ENCODE data around the gene CTRB2. TPM values are rescaled to one million over a fixed set of nuclear protein-coding genes. Genes with fewer than 3 reads are reported as not detected.

The CTRB2 gene
- total and polyA plus RNA-seq, 2 of the 8 experiments (the other 6 are each of a cell fraction or from before 2014, with no cell fraction given), result not detected

DNA sequence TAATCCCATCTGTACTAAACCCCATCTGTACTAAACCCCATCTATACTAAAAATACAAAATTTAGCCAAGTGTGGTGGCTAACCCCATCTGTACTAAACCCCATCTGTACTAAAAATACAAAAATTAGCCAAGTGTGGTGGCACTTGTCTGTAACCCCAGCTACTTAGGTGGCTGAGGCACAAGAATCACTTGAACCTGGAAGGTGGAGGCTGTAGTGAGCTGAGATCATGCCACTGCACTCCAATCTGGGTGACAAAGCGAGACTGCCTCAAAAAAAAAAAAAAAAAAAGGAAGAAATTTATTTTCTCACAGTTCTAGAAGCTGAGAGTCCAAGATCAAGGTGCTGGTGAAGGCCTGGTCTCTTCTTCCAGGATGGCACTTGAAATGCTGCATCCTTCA is 46.6 kb downstream of the CTRB2 start:
- Histone ChIP-seq H3K4me1 (replicated peaks in 1 of 4; ENCODE audit: control insufficient read depth in 3 of 4, insufficient read depth in 4 of 4, low read length in 3 of 4) (no peaks in the 10 kb centered on the region), H3K18ac (ENCODE audit: extremely low read depth, low read length) (no peak overlapping the region), H2BK5ac (ENCODE audit: low read depth, low read length) (no peak overlapping the region), H2AK5ac (ENCODE audit: low read depth, low read length) (no peak overlapping the region), H2BK12ac (ENCODE audit: low read depth, low read length) (no peak overlapping the region), H2BK20ac (ENCODE audit: low read length) (no peak overlapping the region), H3K4ac (replicated peaks; ENCODE audit: insufficient read length, low read depth, low read length) (no peak overlapping the region), H3K79me2 (ENCODE audit: control insufficient read depth in 1 of 2, insufficient read depth in 2 of 2, low read length in 2 of 2) (peaks cover 0 to 26% of the 10 kb centered on the region in 2 experiments; a peak in 2 of 4 replicates), H3K23ac (ENCODE audit: insufficient read length) (no peak overlapping the region), H4K5ac (ENCODE audit: insufficient read length, low read depth, low read length) (no peak overlapping the region), H3K23me2 (ENCODE audit: low read depth, low read length) (no peaks in the 10 kb centered on the region), H2BK15ac (ENCODE audit: low read length) (no peak overlapping the region), H3K27ac (ENCODE audit: low read depth, low read length) (no peak overlapping the region), H3K79me1 (ENCODE audit: low read depth, low read length) (peaks cover 5% of the 10 kb centered on the region; the same call in 1 of the 2 replicates), H4K91ac (replicated peaks; ENCODE audit: insufficient read length, low read length) (no peak overlapping the region), H3K4me2 (ENCODE audit: insufficient read depth in 1 of 2, low read depth in 2 of 2, low read length in 2 of 2) (no peak overlapping the region), H2AFZ (ENCODE audit: low read length) (no peak overlapping the region), H3K56ac (replicated peaks; ENCODE audit: insufficient read length, low read depth, low read length) (no peak overlapping the region), H3K9ac (replicated peaks in 1 of 4; ENCODE audit: extremely low read depth in 1 of 4, low read depth in 3 of 4, low read length in 3 of 4) (no peak overlapping the region), H3K27me3 (replicated peaks in 1 of 4; ENCODE audit: control insufficient read depth in 3 of 4, extremely low read depth in 1 of 4, insufficient read depth in 3 of 4, low read length in 3 of 4) (no peaks in the 10 kb centered on the region), H4K20me1 (replicated peaks in 1 of 2; ENCODE audit: control insufficient read depth in 1 of 2, insufficient read depth in 2 of 2, low read length in 2 of 2) (no peaks in the 10 kb centered on the region), H3K14ac (ENCODE audit: insufficient read length) (no peak overlapping the region), H4K8ac (ENCODE audit: extremely low read depth, insufficient read depth, low read length) (no peak overlapping the region), H3K36me3 (ENCODE audit: control insufficient read depth in 2 of 4, insufficient read depth in 4 of 4, low read length in 3 of 4) (peaks cover 0 to 15% (median 2%) of the 10 kb centered on the region in 4 experiments; a peak in 4 of 8 replicates), H3K9me3 (ENCODE audit: insufficient read depth in 2 of 2, low read depth in 1 of 2, low read length in 1 of 2) (no peaks in the 10 kb centered on the region; a peak in 2 of 4 replicates), H3K4me3 (ENCODE audit: extremely low read depth in 1 of 4, insufficient read depth in 2 of 4, low read depth in 3 of 4, low read length in 4 of 4) (no peak overlapping the region), H2BK120ac (replicated peaks; ENCODE audit: low read depth, low read length) (no peak overlapping the region)
- CTCF ChIA-PET (ENCODE audit: partially characterized antibody), result no interaction called here
- DNase-seq (ENCODE audit: low read depth in 1 of 2, low spot score in 2 of 2) (no peak), FAIRE-seq (no peak)
- POLR2A ChIA-PET (ENCODE audit: partially characterized antibody), result interaction anchor here (1.8 kb wide), 1 partner anchor 11 kb away, joined by 5 read pairs; no protein-coding TSS in a partner anchor
- WGBS, 2 experiments (ENCODE audit: extremely low coverage in 1 of 2, insufficient coverage in 1 of 2, insufficient read length in 1 of 2, insufficient replicate concordance in 2 of 2, low coverage in 1 of 2, low lambda C conversion rate in 2 of 2, missing lambda C conversion rate in 1 of 2), result no CpG with 5 or more reads among the region's 1 CpG
- no peak for TF ChIP-seq TEAD4 (IDR thresholded peaks at IDR 0.05; ENCODE audit: low read depth, low read length)
- TF ChIP-seq RNF2 (IDR thresholded peaks at IDR 0.05; ENCODE audit: borderline replicate concordance, low read depth, low read length, missing control alignments, poor library complexity, severe bottlenecking), result no peak
- TF ChIP-seq RBBP5 (IDR thresholded peaks at IDR 0.05; ENCODE audit: borderline replicate concordance, low read depth, low read length), result no peak
- TF ChIP-seq ZNF274 (IDR thresholded peaks at IDR 0.05; ENCODE audit: borderline replicate concordance, extremely low read depth, low read length), result no peak
- no peak for TF ChIP-seq KDM1A (IDR thresholded peaks at IDR 0.05; ENCODE audit: borderline replicate concordance, low read length)
- TF ChIP-seq SP2 (IDR thresholded peaks at IDR 0.05; ENCODE audit: low read length), result no peak
